GM18907 (cell line): ENCODE results near the gene PDCD2.
"Not testable (repeated sequence)": the region's sequence is repeated elsewhere in the genome, so short reads cannot be mapped to it uniquely, and the experiment has no call there.

Experiments used
- ATAC-seq: cut with Tn5 transposase; IDR thresholded peaks from one replicate; pipeline ENCODE4 v1.9.1; 2021; ENCODE audit warnings: mild to moderate bottlenecking, moderate library complexity; ENCODE audit not compliant: unreplicated experiment

Gene PDCD2

DNA sequence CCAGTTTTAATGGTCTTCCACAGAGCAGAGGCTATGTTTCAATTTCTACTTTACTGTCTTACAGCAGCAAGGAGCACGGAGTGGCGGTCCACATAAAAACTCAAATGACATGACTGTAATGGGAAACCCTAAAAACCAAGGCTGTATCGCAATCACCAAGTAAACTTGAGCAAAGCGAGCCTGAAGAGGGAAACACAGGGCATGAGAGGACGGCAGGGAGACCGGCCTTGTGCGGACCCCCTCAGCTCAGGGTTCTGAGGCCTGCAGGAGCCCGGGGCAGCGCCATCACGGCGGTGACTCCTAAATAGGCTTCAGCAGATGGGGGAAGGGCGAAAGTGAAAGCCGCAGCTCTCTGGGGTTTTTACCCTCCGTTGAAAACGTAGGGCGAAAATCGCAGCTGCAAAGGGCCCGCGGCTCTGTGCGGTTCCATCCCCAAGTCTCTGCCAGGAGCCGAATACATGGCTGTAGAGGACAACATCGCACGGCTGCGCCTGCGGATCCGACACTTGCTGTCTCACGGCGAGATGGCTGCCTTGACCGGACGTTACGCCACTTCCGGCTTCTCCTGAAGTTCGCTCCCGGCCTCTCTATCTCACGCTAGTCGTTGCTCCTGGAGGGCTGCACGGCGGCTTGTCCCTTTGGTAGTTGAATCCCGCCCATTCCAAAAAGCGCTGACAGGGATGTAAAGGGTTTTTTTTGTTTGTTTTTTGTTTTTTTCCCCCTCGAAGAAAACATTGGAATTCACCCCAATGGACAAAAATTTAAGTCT lies 31.5 kb downstream of the PDCD2 start, which contains the start of gene PSMB1:
Gene PSMB1, minus strand, starts transcription at position 543 of the 769 bp plus-strand sequence. Its CDS starts 65 bp downstream, at position 478.
- ATAC-seq, result peak; percentile 66

DNA sequence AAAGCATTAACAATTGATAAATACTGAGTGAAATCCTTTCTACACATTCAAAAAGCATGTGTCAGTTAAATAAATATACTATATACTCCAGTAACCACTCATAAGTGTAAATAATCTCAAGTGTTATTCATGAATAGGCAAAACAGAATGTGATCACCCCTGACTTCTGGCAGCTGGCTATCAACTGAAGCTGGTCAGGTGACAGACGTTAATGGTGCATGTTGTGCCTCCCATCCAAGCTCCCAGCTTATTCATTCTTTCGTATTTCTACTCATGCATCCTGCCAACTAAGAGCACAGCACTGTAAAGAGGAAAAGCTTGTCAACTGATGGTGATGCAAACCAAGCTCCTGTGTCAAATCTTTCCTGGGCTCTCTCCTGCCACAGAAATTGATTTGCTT lies 39.0 kb downstream of the PDCD2 start:
- no peak for ATAC-seq

DNA sequence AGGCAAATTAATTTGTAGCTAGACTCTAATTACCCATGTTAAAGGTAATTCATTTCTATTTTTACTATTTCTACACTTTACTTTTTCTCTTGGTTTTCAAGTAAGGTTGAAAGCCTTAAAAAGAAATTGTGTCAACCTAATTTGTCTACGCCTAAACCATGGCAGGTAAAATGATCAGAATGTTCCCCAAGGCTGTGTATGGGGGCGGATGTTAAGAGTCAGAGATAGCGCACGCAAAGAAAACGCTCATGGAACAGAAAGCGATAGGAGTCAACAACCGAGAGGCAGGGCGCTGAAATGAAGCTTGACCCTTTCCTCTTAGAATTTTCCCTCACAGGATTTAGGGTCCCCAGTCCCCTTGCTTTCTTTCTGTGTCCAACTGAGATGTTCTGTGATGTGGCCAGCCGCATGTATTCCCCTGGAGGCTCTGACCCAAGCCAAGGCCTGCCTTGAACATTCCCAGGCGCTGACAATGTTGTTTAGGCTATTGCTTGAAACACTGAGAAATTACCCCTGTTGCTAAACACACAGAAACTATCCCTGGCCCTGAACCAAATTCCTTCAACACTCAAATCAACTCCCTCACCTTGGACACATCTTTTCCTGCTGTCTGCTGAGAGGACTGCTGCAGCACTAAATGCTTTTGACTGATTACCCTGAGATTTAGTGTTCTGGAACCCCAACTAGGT lies 42.3 kb downstream of the PDCD2 start:
- ATAC-seq, result no peak

- ATAC-seq, result no peak
Observed at GRCh38 chr6:170537329-170537728, 47.1 kb downstream of the PDCD2 start.

- ATAC-seq, result no peak
Observed at GRCh38 chr6:170536671-170537070, 47.8 kb downstream of the PDCD2 start.

DNA sequence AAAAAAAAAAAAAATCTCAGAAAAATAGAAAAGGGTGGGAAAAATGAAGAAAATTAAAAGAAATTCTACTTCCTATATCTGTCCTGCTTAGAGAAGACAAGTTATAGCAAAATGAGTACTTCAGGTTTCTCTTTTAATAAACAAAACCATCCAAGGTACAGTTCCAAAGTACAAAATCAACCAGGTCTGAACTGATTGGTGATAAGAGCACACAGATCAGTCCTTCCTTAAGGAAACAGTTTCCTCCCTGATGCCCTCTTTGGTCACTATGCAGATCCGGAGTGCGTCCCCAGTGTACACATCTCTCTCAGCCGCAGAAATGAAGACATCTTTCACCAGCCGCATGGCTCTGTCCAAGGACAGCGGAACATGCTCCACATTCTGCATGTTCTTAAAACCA lies 49.4 kb downstream of the PDCD2 start:
- ATAC-seq, result no peak

DNA sequence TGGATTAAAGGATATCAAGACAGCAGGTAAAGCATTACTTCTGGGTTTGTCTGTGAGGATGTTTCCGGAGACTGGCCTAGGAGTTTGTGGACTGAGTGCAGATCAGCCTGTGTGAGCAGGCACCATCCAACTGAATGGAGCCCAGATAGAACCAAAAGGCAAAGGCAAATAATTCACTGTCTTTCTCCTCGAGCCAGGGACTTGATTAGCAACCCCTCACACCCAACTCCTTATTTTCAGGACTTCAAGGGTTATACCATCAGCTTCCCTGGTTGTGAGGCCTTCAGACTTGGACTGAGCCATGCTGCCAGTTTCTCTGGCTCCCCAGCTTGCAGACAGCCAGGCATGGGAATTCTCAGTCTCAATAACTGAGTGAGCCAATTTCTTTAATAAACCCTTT lies 50.6 kb downstream of the PDCD2 start:
- ATAC-seq, result no peak

- no peak for ATAC-seq
Observed at GRCh38 chr6:170532867-170533488, 51.5 kb downstream of the PDCD2 start.

GRCh38 chr6:170529839-170530469 lies 54.5 kb downstream of the PDCD2 start:
- peak; percentile 65 for ATAC-seq

DNA sequence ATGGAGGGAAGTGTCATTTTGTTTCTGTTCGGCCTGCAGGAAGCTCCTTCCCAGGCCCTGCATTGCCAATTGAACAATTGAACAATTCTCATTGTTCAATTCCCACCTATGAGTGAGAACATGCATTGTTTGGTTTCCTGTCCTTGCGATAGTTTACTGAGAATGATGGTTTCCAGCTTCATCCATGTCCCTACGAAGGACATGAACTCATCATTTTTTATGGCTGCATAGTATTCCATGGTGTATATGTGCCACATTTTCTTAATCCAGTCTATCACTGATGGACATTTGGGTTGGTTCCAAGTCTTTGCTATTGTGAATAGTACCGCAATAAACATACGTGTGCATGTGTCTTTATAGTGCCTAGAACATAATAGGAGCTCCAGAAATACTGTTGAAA lies 56.4 kb downstream of the PDCD2 start:
- ATAC-seq, result not testable (repeated sequence)

DNA sequence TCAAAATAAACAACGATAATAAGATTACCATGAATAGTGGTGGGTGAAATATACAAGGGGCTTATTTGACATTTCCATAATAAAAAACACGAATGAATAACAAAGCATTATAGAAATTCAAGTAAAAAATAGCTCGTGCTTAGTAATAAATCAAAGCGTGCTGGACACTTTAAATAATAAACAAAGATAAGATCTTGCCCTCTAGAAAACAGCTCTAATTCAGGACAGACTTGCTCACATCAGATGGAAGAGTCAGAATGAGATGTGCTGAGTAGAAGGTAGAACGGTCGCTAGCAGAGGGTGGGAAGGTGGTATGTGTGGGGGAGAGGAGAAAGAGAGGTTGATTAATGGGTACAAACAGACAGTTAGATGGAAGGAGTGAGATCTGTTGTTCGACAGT lies 58.6 kb downstream of the PDCD2 start:
- no peak for ATAC-seq
